ENCODE measurements around the gene GRIK4. TPM values are rescaled to one million over a fixed set of nuclear protein-coding genes. Genes with fewer than 3 reads are reported as not detected.

The GRIK4 gene
- total RNA-seq, 1 donor from 2014 or later: 0.10 TPM

- no peak for DNase-seq (ENCODE audit: low spot score)
Measured at GRCh38 chr11:120904116-120904515, 392.6 kb downstream of the GRIK4 start.

GRCh38 chr11:120906766-120907165, 395.2 kb downstream of the GRIK4 start:
- no peak for DNase-seq (ENCODE audit: low spot score)

GRCh38 chr11:120907971-120908370, 396.4 kb downstream of the GRIK4 start:
- DNase-seq (ENCODE audit: low spot score): no peak

GRCh38 chr11:120908461-120909181, 397.1 kb downstream of the GRIK4 start:
- no peak for DNase-seq (ENCODE audit: low spot score)

GRCh38 chr11:120909676-120910416, 398.3 kb downstream of the GRIK4 start:
- no peak for DNase-seq (ENCODE audit: low spot score)

- no peak for DNase-seq (ENCODE audit: low spot score)
Measured at GRCh38 chr11:120911943-120912342, 400.4 kb downstream of the GRIK4 start.

- DNase-seq (ENCODE audit: low spot score): no peak
Measured at GRCh38 chr11:120912504-120912903, 401.0 kb downstream of the GRIK4 start.

GRCh38 chr11:120912915-120913314, 401.4 kb downstream of the GRIK4 start:
- no peak for DNase-seq (ENCODE audit: low spot score)

GRCh38 chr11:120914021-120914420, 402.5 kb downstream of the GRIK4 start:
- no peak for DNase-seq (ENCODE audit: low spot score)

- no peak for DNase-seq (ENCODE audit: low spot score)
Measured at GRCh38 chr11:120914601-120915000, 403.1 kb downstream of the GRIK4 start.

GRCh38 chr11:120917559-120918239, 406.2 kb downstream of the GRIK4 start:
- no peak for DNase-seq (ENCODE audit: low spot score)

- no peak for DNase-seq (ENCODE audit: low spot score)
Measured at GRCh38 chr11:120918257-120918656, 406.7 kb downstream of the GRIK4 start.

GRCh38 chr11:120919045-120919444, 407.5 kb downstream of the GRIK4 start:
- no peak for DNase-seq (ENCODE audit: low spot score)

GRCh38 chr11:120919566-120919965, 408.0 kb downstream of the GRIK4 start:
- no peak for DNase-seq (ENCODE audit: low spot score)

GRCh38 chr11:120923866-120924508, 412.4 kb downstream of the GRIK4 start:
- DNase-seq (ENCODE audit: low spot score): no peak

- DNase-seq (ENCODE audit: low spot score): no peak
Measured at GRCh38 chr11:120925944-120926343, 414.4 kb downstream of the GRIK4 start.

GRCh38 chr11:120928627-120929026, 417.1 kb downstream of the GRIK4 start:
- no peak for DNase-seq (ENCODE audit: low spot score)

- DNase-seq (ENCODE audit: low spot score): no peak
Measured at GRCh38 chr11:120929090-120929489, 417.5 kb downstream of the GRIK4 start.

GRCh38 chr11:120929664-120930154, 418.2 kb downstream of the GRIK4 start:
- DNase-seq (ENCODE audit: low spot score): no peak

GRCh38 chr11:120931057-120931779, 419.7 kb downstream of the GRIK4 start:
- no peak for DNase-seq (ENCODE audit: low spot score)

All from mesenteric fat pad (tissue), 1 donor.